RPMI8226 (cell line): ENCODE results near the gene UBR7.
"Not testable (repeated sequence)": the region's sequence is repeated elsewhere in the genome, so short reads cannot be mapped to it uniquely, and the experiment has no call there.

Experiments used
- DNase-seq: peaks from one replicate; pipeline ENCODE4 v3.0.0-alpha.2; 2015

UBR7 gene

DNA sequence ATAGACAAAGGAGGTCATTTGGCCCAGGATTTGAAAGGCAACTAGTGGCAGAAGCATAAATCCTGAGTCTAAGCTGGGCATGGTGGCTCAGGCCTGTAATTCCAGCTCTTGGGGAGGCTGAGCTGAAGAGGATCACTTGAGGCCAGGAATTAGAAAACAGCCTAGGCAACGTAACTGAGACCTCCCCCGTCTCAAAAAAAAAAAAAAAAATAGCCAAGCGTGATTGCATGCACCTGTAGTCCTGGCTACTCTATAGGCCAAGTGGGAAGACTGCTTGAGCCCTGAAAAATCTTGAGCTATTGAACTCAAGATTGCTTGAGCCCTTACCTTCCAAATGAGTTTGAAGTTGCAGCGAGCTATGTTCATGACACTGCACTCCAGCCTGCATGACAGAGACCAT, 8.0 kb upstream of the UBR7 start:
- DNase-seq, result no peak

DNA sequence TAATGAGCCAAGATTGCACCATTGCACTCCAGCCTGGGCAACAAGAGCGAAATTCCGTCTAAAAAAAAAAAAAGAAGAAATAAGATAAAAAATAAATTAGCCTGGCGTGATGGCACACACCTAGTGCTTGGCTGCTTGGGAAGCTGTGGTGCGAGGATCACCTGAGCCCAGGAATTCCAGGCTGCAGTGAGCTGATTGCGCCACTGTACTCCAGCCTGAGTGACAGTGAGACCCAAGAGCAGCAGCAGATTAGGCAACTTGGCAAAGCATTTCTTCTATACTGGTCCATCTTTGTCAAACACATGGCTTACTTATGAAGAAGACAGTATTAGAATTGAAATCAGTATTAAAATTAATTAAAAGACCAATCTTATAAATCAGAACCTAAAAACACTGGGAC, 6.5 kb upstream of the UBR7 start:
- DNase-seq, result no peak

DNA sequence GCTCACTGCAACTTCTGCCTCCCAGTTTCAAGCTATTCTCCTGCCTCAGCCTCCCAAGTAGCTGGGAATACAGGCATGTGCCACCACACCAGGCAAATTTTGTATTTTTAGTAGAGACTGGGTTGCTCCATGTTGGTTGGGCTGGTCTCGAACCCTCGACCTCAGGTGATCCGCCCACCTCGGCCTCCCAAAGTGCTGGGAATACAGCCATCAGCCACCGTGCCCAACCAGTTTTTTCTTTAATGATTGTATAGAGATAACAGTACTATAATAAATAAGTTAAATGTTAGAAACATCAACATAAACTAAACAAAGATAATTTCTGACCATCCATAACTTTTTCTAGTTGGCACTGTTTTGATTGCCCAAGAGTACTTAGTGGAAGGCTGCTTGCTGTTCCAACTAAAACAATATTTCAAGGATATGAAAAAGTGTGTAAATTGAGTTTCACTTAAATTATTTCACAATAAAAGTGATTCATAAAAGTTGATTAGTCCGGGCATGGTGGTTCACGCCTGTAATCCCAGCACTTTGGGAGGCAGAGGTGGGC, 5.8 kb upstream of the UBR7 start:
- no peak for DNase-seq

DNA sequence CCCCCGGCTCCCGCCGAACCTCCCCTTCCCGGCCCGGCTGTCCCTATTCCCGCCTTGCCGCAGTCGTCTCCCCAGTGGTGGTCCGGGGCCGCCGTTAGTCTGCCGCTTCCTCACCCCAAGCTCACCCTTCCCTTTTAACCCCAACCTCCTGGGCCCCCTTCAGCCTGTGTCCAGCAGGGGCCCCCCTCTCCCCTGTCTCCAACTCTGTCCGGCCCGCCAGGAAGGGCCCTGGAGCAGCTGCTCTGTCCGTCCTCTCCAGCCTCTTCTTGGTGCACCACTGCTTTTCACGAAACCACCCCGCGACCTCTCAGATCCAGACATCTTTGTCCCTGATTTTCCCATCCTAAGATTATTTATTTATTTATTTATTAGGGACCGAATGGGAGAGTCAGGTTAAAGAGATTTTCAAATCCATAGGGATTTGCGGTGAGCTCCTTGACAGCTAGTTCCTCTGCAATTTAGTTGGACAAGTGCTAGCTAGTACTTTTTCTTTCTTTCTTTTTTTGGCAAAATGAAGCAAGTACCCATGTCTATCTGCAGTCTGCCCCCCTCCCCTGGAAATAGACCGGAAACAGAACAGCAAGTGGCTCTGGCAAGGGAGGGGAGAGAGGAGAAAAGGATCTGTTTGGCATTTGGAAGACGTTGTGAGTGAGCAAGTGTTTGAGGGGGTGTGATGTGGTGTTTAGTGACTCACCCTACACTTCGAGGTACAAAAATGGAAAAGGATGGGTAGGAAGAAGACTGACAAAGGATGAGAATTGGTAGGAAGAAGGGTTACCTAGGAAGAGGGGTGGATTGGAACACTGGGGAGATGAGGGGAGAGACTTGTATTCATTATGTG, 632 bp downstream of the UBR7 start:
- peak; percentile 62 for DNase-seq

DNA sequence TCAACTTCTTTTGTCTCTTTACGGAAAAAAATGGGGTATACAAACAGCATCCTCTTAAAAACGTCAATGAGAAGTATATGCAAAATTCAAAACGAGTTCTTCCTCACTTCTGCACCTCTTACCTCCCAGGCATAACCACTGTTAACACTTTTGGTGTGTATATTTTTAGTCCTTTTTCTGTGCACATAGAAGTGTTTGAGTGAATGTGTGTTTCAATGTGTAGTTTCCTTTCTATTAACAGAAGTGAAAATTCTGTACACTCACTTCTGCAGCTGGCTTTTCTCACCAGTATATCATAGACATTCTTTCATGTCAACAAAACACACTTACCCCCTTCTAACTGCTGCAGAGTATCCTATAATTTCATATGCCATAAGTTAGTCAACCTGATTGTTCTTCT, 5.4 kb downstream of the UBR7 start:
- no peak for DNase-seq

DNA sequence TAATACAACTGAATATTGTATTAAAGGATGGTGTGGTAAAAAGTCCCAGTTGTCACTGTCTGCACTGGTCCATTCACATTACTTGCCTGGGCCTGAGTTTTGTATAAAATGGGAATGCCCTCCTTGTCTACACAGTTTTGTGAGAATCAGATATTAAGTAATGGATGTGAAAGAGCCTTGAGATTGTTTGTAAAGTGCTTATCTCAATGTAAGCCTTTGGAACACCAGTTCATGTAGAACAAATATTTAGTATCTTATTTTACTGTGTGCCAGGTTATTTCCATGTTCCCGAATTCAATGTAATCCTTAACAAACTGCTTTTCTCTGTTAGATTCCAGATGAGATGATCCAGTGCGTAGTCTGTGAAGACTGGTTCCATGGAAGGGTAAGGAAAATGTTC, 7.5 kb downstream of the UBR7 start:
- no peak for DNase-seq

DNA sequence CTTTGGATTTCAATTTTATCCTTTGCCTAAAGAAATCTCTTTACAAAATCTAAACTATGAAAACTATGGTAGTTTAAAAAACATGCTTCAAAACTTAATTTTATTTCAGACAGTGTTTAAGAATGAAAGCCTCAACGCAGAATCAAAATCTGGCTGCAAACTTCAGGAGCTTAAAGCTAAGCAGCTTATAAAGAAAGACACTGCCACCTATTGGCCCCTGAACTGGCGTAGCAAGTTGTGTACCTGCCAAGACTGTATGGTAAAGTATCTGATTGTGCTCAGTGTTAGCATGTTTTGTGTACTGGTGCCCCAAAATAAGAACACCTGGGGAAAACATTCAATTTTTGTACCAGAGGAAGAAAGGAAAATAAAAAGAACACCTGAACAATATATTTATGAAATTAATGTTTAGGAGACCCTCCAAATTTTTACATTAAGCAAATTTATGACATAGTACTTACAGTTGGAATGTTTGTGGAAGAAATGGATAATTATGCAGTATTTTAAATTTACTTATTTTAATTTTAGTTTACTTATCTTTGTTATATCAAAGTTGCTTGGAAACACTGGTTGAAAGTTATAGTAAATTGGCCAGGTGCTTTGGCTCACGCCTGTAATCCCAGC, 12.2 kb downstream of the UBR7 start:
- DNase-seq, result peak; percentile 50

DNA sequence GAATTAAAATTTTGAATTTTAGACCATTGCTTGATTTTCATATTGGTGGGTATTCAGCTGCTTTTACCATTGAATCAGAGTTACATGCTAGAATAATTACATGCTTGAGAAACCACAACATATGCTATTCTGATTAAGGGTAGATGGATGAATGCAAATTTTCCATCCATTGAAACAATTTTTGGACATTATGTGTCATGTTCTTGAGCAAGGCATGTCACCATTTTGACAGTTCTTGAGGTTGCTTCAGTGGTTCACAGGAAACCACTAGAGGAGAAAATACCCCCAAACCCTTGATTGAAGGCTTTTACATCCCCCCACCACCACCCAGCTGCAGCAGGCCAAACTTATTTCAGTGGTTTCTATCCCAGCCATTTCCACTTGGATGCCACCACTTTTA, 13.5 kb downstream of the UBR7 start:
- DNase-seq, result no peak

DNA sequence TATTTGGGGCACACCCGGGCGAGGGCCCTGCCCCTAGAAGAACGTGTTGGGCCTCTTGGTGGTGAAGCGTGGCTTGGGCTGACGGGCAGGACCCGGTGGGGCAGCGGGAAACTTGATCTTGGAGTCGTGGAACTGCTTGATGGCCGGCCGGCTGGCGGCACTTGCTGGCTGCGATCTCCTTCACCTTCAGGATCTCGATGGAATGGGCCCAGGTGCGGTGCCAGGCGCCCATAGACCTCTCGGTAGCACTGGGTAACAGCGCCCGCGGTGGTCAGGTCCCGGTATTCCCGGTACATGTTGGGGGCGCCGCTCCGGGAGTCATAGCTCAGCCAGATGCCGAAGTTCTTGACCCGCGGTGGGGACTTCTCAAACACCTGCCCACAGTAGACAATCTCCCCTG, 16.5 kb downstream of the UBR7 start:
- DNase-seq, result no peak

DNA sequence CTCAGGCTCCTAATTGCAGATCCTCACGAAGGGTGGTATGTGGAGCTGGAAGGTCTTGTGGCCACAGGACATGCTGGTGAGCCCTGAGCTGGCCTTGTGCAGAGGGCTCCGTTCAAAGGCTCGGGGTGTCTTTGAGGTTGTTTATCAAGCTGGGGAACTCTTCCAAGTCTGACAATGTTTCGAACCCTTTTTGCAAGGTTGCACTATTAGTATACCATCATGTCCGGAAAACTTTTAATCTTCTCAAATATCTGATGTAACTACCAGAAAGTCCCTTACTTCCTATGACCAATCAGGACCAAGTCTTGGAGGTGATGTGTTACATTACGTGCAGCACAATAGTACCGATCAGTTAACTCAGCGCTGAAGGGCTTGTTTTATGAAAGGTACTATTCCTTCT, 21.5 kb downstream of the UBR7 start:
- DNase-seq, result no peak

DNA sequence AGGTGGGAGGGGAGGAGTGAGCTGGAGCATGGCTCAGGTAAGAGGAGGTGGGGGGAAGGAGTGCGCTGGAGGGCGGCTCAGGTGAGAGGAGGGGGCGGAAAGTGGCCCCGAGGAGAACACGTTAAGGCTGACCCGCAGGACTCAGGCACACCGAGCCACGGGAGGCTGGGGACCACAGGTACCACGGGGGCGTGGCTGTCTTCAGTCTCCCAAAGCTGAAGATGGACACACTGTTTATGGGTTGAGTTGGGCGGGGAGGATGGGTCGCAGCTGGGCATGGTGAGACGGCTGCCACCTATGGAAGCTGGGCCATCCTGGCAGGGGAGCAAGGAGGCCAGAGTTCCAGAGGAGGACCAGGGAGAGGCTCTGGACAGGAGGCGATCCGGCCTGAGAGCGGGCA, 23.5 kb downstream of the UBR7 start:
- DNase-seq, result no peak

DNA sequence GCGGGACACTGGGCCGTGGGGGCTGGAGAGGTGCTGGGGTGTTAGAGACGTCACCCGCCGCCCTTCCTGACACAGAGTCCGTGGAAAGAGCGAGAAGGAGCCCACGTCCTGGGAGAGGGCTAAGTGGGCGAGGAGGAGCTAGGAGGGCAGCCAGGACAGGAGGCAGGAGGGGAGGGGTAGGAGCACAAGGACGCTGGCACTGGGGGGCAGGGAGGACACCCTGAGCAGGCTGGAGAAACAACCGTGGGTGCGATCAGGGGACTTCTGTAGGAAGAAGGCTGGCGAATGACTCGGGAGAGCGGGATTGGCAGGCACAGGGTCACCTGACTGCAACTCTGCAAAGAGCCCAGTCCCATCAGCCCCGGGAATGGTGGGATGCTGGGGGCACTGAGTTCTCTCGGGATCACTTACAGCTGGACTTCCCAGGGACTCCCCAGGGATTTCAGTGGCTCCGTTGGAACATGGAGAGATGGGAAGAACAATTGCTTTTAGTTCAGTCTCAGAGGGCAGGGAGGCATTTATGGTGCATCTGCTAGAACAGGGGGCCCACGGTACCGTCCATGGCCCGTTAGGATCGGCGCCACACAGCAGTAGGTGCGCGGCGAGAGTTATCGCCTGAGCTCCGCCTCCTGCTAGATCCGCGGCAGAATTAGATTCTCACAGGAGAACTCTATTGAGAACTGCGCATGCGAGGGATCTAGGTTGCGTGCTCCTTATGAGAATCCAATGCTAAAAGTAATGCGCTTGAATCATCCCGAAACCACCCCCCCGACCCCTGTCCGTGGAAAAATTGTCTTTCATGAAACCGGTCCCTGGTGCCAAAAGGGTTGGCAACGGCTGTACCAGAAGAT, 24.3 kb downstream of the UBR7 start:
- no peak for DNase-seq

DNA sequence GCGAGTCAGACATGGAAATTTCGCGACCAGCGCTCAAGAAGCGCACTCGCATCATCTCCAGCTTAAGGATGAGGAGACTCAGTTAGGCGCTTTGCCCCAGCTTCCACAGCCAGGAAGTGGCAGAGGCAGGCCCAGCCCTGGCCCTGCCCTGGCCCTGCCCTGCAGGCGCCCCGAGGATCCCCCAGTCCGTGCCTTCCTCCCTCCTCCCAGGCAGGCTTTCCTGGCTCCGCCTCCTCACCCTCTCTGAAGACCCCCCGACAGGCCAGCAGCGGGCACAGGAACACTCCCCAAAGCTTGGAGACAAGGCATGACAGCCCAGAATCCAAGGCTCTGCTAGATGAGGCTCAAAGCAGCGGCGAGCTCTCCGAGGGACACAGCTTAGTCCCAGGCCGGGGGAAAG, 25.1 kb downstream of the UBR7 start:
- DNase-seq, result no peak

DNA sequence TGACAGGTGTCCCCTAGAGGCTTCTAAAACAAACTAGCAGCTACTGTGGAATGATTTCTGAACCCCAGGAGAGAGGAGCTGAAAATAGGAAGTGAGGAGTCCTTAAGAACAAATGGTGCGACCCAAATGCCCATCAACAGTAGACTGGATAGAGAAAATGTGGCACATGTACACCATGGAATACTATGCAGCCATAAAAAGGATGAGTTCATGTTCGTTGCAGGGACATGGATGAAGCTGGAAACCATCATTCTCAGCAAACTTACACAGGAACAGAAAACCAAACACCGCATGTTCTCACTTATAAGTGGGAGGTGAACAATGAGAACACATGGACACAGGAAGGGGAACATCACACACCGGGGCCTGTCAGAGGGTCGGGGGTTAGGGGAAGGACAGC, 26.0 kb downstream of the UBR7 start:
- DNase-seq, result not testable (repeated sequence)

DNA sequence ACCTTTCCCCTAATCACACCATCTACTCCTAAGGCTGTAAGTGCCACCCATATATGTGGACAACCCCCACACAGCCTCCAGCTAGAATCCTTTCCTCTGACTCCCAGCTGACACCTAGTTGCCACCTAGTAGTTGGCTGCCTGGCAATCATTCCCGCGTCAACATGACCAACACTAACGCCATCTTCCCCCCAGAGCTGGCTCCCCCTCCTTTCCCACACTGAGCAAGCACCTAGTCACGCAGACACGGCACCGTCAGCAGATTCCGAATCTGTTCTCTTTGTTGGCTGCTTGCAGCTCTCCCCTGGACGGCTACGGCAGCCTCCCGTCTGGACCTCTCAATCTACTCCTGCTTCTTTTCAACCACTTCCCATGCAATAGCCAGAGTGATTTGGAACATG, 27.7 kb downstream of the UBR7 start:
- no peak for DNase-seq

DNA sequence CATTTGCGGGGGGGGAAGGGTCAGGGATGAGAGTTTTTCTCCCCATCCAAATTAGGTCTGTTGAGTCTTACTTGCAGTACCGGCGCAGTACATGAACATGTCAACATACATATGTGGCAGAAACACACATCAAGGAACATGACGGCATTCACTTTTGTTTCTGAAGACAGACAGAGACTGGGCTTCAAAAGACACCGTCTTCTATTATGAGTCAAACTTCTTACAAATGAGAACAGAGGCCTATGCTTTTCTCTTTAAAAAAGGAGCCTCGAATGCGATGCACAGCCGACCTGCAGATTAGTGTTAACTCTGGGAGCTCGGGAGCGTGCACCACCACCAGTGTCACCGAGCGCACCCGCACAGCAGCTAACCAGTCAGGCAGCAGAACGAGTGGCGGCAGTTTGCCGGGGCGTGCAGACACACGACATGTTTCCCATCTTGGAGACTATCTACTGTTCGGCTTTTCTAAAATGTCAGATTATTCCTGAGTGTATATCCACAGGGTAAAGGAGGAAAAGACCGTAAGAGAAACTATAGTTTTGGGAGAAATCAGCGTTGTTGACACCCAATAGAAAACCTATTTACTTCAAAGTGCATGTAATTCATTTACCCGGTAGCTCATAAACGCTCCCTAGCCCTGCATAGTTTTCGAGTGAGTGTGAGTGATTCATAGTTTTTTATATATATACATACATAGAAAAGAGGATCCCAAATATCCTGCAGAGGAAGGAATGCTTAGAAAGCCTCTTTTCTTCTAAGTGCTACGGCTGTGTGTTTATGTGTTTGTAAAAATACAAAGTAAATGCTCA, 33.0 kb downstream of the UBR7 start:
- DNase-seq, result no peak

DNA sequence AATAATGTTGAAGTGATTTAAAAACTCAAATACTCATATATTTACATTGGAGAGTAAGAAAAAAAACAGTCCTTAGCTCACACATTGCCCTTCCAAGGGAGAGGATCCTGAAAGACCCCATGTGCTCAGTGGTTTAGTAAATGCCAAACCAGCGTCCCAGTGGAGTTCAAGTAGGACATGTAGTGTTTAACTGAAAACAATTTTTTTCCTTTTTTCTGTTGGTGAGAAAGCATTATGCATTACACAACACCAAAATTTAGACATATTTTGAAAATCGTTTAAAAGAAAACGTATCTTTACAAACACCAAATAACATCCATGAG, 33.6 kb downstream of the UBR7 start:
- DNase-seq, result no peak

DNA sequence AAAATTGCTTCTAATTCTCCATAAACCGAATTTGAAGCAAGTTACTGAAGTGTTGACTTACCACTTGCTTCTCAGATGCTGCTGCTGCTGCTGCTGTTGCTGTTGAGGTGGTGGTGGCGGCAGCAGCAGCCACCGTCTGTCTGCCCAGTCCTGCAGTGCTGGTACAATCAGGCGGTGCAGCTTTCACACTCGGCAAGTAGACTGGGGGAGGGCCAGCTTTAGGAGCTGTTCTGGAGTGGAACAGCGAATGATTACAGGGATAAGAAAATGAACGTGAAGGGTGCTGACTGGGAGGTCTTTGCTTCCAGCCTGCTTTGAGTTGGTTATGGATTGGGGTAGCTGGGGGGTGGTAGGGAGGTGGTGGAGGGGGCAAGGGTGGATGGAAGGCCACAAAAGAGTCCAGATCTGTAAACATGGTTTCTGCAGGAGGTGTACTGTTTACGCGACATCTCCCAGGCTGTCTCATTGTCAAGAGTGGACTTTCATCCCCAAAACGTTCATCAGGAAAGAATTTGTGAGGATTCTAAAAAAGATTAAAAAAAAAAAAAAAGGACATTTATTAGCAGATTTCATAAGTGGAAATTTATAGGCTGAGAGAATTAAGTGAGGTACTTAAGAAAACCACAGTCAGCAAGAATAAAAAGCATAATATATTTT, 38.8 kb downstream of the UBR7 start:
- DNase-seq, result no peak

DNA sequence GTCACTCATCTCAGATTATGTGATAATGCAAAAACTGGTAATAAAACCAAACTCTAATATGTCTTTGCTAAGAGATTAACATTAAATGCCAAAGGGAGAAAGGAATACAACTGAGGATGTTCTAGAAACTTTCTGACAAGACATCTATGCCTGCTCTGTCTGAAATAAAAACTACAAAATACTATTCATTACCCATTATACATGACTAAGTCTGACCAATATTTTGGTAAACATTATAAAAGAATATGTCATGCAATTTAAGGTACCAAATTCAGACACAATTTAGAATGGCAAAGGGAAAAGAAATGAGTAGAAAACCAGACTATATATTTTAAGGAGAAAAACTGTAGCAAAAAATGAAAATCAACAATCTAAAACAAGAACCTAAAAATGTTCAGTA, 39.5 kb downstream of the UBR7 start:
- DNase-seq, result no peak

DNA sequence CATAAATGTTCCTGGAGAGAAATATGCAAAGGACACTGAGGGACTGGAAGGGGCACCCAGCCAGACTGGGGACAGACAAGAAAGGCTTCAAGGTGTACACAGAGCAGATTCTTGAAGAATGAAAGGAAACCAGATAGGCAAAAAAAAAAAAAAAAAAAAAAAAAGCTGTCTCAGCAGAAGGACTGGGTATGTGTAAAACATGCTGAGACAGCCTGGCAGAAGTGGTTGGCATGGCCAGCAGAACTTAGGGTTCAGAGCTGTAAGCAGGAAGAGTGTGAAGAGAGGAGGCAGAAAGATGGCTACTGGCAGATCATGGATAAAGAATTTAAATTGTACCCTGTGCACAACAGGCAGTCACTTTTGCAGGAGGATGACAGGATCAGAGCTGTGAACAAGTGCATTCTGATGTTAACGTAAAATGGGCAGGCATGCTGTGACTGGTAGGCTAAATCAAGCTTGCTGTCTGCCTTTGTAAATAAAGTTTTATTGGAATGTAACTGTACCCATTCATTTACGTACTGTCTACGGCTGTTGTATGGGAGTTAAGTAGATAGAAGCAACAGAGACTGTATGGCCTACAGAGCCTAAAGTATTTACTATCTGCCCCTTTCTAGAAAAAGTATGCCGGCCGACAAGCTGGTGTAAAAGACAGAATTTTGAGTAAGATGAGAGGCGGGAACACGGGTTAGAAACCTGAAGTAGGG, 42.2 kb downstream of the UBR7 start:
- peak; percentile 76 for DNase-seq

DNA sequence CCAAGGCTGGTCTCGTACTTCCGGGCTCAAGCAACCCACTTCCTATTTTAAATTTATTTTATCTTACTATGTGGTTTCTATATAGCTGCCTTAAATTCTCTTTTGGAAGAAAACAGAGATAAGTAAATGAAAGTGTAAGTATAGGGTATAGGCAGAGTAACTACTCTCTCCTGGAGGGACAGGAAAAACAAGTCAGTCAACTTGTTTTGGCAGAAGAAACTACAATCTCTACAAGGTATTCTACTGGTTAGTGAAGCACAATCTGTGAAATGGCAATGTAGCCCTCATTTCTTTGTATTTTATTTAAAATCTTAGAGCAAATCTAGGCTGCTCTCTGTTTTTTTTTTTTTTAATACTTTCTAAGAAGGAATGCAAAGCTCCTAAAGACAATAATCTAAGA, 55.4 kb downstream of the UBR7 start:
- DNase-seq, result no peak

DNA sequence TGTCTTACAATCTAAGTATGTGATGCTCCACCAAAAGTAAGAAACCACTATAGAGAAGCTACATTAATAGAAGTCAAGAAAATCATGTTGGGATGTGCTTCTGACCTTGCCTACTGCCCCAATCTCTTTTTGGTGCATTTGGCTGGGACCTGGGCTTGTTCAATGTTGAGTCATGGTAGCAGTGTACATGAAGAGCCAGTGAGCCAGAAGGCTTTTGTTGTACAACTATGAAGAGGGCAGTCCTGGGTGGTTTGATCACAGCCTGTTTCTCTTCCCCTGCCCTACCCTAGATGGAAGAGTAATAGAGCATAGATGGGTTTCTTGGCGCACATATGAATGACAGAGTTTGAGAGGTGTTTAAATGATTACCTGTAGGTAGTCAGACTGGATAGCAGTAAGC, 56.4 kb downstream of the UBR7 start:
- DNase-seq, result no peak
